ENCODE results near the gene PFKFB4.

Gene PFKFB4

DNA sequence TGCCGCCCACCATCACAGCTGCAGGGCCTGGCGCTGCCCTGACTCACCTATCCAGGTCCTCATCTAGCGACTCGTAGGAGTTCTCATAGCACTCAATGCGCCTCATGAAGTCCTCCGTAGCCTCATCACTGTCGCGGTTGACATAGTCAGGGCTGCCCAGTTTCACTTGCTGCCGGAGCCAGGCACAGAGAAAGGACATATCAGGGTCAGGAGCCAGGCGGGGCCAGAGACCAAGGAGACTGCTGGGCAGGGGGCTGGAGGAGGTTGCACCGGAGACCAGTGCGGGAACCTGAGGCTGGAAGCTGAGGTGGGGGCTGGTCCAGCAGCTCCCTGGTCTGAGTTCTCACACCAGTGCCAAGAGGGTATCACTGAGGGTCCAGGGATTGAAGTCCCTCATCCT, 18.2 kb downstream of the PFKFB4 start:
- DNase-seq (ENCODE audit: low read depth), result no peak
- TF ChIP-seq CTCF (IDR thresholded peaks at IDR 0.05; ENCODE audit: low read depth, low read length) (no peak), POLR2A (IDR thresholded peaks at IDR 0.05; ENCODE audit: extremely low read depth, insufficient read length) (no peak), MYC (IDR thresholded peaks at IDR 0.05; ENCODE audit: low read depth, low read length) (no peak)
- TF ChIP-seq, protein P1, sequence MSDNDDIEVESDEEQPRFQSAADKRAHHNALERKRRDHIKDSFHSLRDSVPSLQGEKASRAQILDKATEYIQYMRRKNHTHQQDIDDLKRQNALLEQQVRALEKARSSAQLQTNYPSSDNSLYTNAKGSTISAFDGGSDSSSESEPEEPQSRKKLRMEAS (IDR thresholded peaks at IDR 0.05; ENCODE audit: low read depth, low read length), result no peak
- H3K4me3 ChIP-seq (ENCODE audit: low read depth, low read length), result no peak overlapping the region

DNA sequence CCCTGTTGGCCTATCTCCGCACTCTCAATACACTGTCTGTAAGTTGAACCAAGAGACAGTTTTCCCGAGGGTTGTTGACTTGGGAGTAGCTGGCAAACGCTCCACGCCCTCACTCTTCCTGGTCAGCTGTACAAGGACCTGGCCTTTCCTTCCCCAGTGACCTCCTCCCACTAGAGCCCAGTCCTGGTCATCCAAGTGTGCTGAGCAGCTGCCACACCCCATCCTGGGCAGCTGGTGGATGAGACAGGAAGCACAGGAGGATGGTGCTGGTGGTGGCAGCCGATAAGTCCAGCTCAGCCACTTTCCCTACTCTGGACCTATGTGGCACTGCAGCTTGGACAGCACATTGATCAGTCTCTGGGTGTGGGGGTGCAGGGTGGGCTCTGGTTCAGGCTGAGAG, 19.8 kb downstream of the PFKFB4 start:
- TF ChIP-seq, protein P1 (IDR thresholded peaks at IDR 0.05; ENCODE audit: low read depth, low read length), result no peak
- TF ChIP-seq MYC (IDR thresholded peaks at IDR 0.05; ENCODE audit: low read depth, low read length) (no peak), CTCF (IDR thresholded peaks at IDR 0.05; ENCODE audit: low read depth, low read length) (no peak), POLR2A (IDR thresholded peaks at IDR 0.05; ENCODE audit: extremely low read depth, insufficient read length) (no peak)
- no peak for DNase-seq (ENCODE audit: low read depth)

GRCh38 chr3:48536116-48536515, 20.5 kb downstream of the PFKFB4 start:
- H3K4me3 ChIP-seq (ENCODE audit: low read depth, low read length), result no peak overlapping the region
- no peak for DNase-seq (ENCODE audit: low read depth)
- TF ChIP-seq, protein P1 (IDR thresholded peaks at IDR 0.05; ENCODE audit: low read depth, low read length), result no peak
- TF ChIP-seq POLR2A (IDR thresholded peaks at IDR 0.05; ENCODE audit: extremely low read depth, insufficient read length), result no peak
- TF ChIP-seq CTCF (IDR thresholded peaks at IDR 0.05; ENCODE audit: low read depth, low read length), result no peak
- TF ChIP-seq MYC (IDR thresholded peaks at IDR 0.05; ENCODE audit: low read depth, low read length), result no peak

More for the DNA sequence above, 19.8 kb downstream of the PFKFB4 start:
- no peak overlapping the region for H3K4me3 ChIP-seq (ENCODE audit: low read depth, low read length)

- TF ChIP-seq, protein P1 (IDR thresholded peaks at IDR 0.05; ENCODE audit: low read depth, low read length), result no peak
- TF ChIP-seq POLR2A (IDR thresholded peaks at IDR 0.05; ENCODE audit: extremely low read depth, insufficient read length) (no peak), CTCF (IDR thresholded peaks at IDR 0.05; ENCODE audit: low read depth, low read length) (no peak), MYC (IDR thresholded peaks at IDR 0.05; ENCODE audit: low read depth, low read length) (no peak)
- no peak for DNase-seq (ENCODE audit: low read depth)
- H3K4me3 ChIP-seq (ENCODE audit: low read depth, low read length), result no peak overlapping the region
Measured at GRCh38 chr3:48535578-48535977, 21.0 kb downstream of the PFKFB4 start.

- no peak for DNase-seq (ENCODE audit: low read depth)
- H3K4me3 ChIP-seq (ENCODE audit: low read depth, low read length), result no peak overlapping the region
- TF ChIP-seq, protein P1 (IDR thresholded peaks at IDR 0.05; ENCODE audit: low read depth, low read length), result no peak
- TF ChIP-seq CTCF (IDR thresholded peaks at IDR 0.05; ENCODE audit: low read depth, low read length), result no peak
- no peak for TF ChIP-seq POLR2A (IDR thresholded peaks at IDR 0.05; ENCODE audit: extremely low read depth, insufficient read length)
- no peak for TF ChIP-seq MYC (IDR thresholded peaks at IDR 0.05; ENCODE audit: low read depth, low read length)
Measured at GRCh38 chr3:48532977-48533337, 23.6 kb downstream of the PFKFB4 start.
